ENCODE results near the gene GLDC.
A peak's percentile ranks its signal among the peaks of the same experiment; 100 is the strongest.
"Not testable (repeated sequence)": the region's sequence is repeated elsewhere in the genome, so short reads cannot be mapped to it uniquely, and the experiment has no call there.

The GLDC gene

DNA sequence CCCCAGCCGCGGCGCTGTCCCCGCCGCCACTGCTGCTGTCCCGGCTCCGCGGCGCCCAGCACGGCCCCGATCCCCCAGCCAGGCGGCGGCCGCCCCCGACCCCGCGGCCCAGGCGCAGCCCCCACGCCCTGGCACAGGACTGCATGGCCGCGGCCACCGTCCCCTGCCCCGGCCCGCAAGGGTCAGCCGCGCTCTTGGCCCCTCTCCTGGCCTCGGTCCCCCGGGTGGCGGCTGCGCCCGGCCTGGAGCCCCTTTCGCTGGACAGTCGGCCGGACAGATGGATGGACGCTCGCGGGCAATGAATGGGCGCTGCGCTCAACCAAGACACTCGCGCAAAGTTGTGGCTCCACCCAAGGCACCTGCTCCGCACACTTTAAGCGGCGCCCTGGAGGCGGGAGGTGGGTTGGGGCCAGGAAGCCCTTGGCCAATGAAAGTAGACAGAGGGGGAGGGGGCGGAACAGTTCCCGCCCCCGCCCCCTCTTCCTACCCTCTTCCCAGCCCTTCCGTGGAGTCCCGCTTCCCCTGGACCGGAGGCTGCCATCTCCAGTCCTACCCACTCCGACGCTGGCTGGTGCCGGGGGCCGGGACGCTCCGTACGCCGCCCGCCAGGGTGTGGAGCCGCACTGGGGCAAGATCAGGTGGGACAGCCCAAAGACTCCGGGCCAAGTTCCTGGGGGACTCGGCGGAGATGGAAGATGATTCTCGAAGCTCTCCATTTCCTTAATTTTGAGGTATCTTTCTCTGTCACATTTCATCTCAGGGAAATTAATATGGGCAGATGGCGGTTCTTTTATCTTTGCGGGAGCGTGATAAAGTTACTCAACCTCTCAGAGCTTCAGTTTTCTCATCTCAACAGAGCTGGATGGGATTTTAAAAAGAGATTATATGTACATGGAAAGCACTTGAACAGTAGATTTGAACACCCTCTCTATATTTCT, at the start of gene GLDC:
Gene GLDC (minus strand): TSS at position 375 of the 938 bp plus-strand sequence. CDS start 230 bp downstream, at position 145.
- FAIRE-seq = peak; percentile 96

DNA sequence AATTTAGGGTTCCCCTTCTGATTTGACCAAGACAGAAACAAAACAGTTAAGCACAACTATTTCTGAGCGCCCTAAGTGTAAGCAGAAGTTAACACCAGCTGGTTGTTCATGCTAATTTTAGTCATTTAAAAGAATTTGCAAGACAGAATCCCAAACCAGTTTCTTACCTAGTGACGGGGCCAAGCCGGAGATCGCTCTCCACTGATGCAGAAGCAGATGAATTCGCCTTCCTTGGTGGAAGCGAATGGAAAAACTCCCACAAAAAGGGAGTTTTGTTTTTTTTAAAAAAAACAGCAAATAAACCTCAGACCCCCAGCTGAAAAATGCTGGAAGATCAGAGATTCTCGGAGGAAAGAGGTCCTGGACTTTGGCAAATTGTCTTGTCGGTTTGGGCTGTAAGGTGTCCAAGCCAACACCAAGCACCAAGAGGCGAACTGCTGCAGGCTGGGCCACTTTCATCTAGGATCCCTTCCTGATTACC, 47.4 kb upstream of the GLDC start:
- no peak for FAIRE-seq

DNA sequence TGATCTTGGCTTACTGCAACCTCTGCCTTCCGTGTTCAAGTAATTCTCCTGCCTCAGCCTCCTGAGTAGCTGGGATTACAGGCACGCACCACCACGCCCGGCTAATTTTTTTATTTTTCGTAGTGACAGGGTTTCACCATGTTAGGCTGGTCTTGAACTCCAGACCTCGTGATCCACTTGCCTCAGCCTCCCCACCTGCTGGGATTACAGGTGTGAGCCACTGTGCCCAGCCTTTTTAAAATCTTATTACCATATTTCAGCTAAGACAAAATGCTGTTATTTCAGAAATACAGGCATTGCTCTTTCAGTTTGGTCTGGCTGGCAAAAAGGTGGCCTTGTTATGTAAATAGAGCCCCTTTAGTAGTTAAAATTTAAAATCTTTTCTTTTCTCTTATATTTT, 46.9 kb upstream of the GLDC start:
- FAIRE-seq = no peak

DNA sequence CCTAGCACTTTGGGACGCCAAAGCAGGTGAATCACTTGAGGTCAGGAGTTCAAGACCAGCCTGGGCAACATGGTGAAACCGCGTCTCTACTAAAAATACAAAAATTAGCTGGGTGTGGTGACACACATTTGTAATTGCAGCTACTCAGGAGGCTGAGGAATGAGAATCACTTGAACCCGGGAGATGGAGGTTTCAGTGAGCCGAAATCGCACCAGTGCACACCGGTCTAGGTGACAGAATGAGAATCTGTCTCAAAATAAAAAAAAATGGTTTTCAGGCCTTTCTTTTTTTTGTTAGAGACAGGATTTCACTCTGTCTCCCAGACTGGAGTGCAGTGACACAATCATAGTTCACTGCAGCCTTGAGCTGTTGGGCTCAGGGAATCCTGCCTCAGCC, 45.1 kb upstream of the GLDC start:
- FAIRE-seq = not testable (repeated sequence)

DNA sequence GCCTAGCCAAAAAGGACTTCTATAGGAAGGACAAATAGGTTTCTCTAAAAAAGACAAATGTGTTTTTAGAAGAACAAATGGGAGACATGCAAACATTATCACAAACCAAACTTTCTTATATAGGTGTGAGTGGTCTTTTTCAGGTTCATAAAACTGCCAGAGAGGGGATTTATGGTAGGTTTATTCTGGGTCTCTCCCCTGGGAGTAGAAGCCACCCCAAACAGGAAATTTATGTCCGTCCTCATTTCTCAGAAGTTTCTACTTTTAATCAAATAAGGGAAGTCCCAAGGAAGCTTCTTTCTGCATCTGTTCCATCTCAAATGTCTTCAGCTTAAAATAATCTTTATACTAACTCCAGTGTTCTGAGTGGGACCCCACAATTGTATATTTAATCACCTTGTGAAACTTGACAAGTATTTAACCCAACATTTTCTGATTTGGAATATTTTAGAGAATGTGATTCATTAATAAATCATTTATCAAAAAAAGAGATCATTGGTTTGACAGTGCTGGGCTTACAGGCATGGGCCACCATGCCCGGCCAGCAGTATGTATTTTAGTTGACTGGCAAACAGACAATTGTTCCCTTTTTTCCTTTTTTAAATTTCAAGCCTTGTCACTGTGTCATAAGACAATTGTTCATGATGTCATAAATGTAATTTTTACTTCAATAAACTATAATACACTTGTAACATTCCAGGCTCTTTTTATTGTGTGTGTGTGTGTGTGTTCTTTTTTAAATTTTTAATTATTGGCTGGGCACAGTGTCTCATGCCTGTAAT, 44.6 kb upstream of the GLDC start:
- FAIRE-seq = no peak

DNA sequence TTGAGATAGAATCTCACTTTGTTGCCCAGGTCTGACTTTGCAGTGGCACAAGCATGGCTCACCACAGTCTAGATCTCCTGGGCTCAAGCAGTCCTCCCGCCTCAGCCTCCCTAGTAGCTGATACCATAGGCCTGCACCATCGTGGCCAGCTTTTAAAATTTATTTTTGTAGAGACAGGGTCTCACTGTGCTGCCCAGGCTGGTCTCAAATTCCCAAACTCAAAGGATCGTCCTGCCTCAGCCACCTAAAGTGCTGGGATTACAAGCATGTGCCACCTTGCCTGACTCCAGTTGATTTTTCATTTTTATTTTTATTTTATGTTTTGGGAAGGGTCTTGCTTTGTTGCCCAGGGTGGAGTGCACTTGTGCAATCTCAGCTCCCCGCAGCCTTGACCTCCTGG, 41.7 kb upstream of the GLDC start:
- no peak for FAIRE-seq

DNA sequence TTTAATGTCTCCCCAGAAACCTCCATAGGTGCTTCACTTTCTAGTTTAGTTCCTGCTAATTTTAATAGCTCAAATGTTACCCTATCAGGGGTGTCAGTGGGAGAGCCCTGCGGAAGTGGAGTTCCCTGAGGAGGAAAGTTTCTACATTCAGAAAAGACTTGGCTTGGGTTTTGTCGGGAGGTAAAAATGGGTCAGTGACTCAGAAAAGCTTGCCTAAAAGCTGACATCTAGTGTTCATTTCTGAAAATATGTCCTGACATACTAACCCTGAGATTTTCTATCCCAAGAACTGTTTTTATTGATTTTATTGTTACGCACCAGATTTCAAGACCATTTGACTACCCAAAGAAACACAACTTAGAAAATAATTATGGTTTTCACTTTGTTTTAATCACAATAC, 40.9 kb upstream of the GLDC start:
- FAIRE-seq = peak; percentile 69

DNA sequence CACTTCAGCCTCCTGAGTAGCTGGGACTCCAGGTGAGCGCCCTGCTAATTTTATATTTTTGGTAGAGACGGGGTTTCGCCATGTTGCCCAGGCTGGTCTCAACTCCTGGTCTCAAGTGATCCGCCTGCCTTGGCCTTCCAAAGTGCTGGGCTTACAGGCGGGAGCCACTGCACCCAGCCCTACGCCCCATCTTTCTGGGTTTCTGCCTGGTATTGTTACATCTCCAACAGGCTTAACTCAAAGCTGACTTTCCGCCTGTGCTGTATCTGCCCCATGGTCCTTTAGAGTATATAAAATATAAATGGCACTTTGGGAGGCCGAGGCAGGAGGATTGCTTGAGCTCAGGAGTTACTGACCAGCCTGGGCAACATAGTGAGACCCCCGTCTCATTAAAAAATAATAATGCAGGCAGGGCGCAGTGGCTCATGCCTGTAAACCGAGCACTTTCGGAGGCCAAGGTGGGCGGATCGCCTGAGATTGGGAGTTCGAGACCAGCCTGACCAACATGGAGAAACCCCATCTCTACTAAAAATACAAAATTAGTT, 36.5 kb upstream of the GLDC start:
- FAIRE-seq = no peak

DNA sequence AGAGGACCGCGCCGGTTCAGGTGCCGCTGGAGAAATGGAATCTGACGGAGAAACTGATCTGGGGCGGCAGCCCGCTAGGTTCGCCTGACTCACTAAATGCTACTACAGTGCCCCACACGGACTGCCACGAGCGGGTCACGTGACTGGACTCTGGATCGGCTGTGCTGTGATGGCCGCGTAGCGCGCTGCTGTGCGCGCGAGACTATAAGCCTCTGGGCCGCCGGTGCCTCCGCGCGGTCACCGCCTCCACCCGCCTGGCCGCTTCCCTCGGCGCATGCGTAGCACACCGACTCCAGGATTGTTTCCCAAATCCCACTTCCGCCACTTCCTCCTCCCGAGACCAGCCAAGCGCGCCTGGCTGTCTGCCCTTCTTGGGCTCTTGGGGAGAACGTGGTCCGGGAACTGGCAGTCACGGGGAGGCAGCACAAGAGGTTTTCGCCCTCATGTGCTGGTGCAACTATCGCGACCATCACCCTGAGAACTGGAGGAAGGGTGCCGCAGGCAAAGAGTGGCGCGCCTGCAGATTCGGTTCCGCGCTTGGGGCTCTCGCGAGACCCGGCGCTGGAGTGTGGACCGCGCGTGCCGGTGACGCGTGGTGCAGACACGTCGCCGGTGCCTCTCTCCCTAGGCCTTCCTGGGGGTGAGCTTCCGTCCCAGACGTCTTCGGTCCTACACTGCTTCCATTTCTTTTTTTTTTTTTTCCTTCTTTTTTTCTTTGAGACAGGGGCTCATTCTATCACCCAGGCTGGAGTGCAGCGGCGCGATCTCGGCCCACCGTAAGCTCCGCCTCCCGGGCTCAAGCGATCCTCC, 35.8 kb upstream of the GLDC start:
- peak; percentile 60 for FAIRE-seq

DNA sequence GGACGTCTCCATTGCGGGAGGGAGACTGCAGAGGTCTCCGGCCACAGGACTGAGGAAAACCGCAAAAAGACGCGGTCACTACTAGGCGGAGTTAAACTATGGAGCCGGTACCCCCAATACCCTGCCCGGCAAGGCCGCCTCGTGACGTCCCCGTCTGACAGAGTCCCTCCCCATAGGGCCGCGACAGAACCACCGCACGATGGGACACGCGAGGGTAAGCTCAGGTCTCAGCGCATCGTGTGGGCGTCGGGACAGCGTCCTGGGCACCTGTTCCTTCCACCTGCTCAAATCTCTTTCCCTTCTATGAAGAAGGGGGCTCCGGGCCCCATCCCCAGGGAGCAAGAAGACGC, 35.2 kb upstream of the GLDC start:
- FAIRE-seq = no peak

DNA sequence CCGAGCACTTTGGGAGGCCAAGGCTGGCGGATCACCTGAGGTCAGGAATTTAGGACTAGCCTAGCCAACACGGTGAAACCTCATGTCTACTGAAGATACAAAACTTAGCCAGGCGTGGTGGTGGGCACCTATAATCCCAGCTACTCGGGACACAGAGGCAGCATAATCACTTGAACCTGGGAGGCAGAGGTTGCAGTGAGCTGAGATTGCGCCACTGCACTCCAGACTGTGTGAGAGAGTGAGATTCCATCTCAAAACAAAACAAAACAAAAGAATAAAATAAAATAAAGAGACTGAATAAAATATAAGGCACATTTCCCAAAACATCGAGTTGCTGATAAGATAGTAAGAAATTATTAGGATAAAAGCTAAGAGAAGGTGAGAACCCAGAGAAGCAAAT, 32.3 kb upstream of the GLDC start:
- no peak for FAIRE-seq

DNA sequence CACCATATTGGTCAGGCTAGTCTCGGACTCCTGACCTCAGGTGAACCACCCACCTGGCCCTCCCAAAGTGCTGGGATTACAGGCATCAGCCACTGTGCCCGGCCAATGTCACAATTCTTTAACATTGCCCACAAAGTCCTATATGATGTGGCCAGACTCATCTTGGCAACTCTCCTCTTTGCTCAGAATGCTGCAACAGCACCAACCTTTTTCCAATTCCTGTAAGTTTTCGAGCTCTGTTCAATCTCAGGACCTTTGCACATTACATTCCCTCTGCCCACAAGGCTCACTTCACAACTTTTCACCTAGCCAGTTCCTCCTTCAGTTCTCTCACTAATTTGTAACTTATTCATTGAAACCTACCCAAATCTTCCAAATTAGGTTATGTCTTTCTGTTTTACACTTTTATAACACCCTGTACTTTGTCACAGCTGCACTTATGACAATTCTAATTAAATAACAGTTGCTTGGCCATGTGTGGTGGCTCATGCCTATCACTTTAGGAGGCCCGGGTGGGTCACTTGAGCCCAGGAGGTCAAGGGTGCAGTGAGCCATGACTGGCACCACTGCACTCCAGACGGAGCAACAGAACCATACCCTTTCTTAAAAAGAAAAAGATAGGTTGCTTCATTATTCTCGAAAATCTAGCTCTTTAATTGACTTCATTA, 30.9 kb upstream of the GLDC start:
- FAIRE-seq = no peak

DNA sequence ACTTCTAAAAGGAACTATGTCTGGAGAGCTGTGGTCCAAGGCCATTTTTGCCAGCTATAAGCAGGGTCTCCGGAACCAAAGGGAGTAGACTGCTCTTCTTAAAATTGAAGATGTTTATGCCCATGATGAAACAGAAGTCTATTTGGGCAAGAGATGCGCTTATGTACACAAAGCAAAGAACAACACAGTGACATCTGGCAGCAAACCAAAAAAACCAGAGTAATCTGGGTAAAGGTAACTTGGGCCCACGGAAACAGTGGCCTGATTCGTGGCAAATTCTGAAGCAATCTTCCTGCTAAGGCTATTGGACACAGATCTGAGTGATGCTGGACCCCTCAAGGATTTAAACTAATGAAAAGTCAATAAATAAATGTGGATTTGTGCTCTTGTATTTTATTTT, 29.7 kb upstream of the GLDC start:
- no peak for FAIRE-seq

DNA sequence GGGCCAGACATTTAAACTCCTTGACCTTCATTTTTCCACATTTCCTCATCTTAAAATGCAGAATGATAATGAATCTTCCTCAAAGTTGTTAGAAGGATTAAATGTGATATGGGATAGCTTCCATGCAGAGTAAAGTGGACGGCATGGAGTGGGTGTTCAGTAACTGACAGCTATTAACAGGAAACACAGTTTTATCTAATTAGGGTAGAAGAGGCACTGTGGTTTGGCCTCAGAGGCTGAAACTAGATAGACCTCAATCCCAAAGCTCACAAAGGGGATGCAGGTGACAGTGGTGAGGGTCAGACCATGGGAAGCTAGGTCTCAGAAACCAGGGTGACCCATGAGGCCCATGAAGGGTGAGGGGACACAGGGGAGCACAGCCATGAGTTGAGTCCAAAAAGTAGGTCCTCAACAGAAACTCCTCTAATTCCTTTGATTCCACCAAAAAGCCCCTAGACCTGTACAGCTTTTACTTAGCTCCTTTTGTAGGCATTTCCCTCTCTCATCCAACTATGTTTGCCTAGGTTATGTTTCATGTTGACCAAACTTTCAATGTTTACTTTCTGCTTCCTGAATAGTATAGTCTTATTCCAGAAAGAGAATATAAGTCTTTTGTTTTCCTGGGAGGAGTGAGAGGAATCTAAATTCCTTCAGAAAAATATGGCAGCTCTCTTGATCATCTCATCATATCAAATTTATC, 27.9 kb upstream of the GLDC start:
- FAIRE-seq = no peak

DNA sequence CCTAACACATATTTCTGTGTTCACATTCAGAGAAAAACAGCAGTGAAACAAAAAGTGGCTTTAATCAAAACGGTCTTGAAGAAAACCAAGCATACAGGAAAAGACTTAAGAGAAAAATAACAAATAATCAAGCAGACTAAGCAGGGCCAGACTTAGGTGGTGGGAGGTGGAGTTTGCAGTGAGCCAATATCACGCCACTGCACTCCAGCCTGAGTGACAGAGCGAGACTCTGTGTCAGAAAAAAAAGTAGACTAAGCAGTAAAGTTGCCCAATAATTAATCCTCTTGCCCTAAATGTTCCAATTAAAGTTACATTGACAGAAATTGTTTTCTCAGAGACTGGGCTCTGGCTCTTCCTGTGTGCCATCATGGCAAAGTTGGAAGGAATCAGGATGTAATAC, 26.6 kb upstream of the GLDC start:
- FAIRE-seq = no peak

DNA sequence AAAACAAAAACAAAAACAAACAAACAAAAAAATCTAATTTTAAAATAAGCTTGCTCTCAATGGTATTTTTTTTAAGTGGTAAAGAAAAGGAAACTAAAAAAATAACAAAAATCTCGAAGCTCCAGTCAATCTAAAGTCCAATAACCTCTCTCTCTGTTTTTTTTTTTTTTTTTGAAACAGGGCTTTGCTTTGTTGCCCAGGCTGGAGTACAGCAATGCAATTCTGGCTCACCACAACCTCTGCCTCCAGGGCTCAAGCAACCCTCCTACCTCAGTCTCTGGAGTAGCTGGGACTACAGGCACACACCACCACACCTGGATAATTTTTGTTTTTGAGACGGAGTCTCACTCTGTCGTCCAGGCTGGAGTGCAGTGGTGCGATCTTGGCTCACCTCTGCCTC, 25.9 kb upstream of the GLDC start:
- FAIRE-seq = no peak

DNA sequence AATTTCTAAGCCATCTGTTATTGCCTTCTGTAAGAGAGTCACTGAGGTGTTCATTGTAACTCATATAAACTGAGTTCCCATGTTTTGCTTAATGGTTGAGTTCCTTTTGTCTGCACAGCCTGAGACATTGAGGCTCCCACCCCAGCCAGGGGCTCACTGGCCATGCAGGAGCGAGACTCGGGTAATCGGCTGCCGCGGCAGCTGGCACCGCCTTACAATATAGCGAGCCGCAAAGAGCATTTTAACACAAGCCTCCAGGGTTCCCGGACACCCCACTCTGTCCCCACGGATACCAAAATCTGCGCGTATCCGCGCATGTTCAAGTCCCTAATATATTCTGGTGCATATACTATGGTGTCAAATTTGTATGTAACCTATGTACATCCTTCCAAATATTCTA, 24.4 kb upstream of the GLDC start:
- FAIRE-seq = no peak

DNA sequence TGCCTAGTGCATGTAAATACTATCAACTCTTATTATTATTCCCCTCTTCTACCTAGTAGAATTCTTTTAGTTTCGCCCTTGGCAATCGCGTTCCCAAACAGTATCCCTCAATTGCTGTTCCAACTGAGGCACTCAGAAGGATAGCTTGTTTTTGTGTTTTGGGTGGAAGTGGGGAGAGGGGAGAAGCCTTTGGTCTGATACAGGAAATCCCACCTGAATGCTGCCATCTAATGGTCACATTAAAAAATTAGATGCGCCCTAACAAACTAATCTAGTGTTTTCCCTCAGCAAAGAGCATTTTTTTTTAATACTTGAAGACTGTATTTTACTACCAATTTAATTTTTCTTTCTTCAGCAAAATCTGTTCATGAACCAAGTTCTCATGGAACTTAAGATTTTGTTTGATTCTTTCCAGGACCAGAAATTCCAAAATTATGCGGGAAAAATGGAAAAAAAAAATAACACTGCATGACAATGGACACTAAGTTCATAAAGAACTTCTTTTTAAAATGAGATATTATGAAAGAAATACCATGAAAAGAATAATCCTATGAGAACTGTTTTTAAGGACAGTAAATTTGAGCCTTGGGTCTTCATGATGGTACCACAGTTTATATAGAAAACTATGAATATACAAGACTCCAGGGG, 22.2 kb upstream of the GLDC start:
- FAIRE-seq = peak; percentile 87

DNA sequence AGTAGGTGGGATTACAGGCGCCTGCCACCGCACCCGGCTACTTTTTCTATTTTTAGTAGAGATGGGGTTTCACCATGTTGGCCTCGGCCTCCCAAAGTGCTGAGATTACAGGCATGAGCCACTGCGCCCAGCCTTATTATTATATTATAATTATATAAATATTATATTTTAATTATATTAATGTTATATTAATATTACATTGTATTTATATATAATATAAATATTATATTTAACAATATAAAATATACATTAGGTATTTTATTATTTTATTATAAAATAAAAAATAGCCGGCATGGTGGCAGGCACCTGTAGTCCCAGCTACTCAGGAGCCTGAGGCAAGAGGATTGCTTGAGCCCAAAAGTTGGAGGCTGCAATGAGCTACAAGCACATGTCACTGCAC, 21.6 kb upstream of the GLDC start:
- no peak for FAIRE-seq

DNA sequence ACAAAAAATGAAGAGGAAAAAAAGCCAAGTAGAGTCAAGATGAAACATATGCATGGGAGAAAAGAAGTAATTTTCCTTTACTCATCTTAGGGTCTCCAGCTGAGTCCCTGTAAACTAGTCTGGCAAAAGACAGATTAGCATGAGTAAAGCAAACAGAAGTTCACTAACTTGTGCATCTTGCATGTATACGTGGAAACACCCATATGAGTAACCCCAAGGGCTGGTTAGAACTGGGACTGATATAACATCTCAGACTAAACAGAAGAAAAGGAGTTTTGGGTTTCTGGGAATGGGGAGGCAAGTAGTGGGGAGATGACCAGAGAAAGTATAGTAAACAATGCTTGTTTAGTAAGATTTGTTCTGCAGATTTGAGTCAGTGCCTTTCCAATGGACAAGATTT, 20.1 kb upstream of the GLDC start:
- FAIRE-seq = no peak

DNA sequence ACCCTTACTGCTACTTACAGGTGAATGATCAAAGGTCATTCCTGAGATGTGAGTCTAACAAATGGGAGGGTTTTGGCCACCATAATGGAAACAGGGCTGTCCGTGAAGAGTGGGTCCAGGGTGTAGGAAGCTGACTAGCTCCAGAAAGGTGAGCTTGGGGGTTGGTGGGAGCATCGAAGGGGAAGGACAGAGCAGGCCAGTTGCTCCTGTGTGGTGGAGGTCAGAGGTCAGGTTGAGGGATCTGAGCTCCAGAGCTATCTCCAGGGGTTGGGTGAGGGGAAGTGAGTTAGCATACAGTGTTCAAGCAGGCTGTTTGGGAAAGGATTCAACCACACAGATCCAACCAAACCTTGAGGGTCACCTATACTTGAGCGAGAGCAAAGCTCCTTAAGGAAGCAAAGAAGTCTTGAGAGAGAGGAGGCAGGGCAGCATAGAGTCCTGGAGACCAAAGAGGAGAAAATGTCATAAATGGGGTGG, 18.7 kb upstream of the GLDC start:
- no peak for FAIRE-seq
